ENCODE measurements around the gene PDE8A.

The PDE8A gene

DNA sequence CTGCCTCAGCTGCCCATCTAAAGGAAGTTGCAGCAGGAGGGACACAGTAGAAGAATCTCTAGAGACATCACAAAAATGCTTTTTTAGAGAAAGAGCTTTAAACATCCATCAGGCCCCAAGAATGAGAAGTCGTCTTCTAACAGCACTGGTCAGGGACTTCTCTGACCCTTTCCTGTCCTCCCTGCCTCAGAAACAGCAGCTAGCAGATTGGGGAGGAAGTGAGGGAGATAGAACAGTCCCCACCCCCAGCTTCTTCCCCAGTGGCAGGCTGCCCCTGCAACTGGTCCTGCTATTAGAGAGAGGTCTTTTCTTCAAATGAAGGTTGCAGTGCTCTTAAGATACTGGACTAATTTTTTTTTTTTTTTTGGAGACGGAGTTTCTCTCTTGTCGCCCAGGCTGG, 55.1 kb downstream of the PDE8A start:
- FAIRE-seq: no peak

DNA sequence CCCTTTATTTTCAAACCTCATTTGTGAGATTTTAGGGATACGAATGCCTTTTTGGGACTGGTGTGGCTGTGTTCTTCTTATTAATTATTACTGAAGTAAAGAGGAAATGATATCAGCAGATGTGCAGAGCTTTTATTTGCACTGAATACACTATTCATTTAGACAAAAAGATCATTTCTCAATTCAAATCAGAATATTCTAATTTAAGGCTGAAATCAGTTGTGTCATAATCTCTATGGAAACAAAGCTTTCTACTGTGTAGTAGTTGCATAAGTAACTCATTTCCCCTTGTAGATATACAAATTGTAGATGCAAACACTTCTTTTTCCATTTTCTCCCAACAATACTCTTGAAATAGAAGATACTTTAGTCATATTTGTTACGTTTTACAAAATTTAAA, 56.0 kb downstream of the PDE8A start:
- no peak for FAIRE-seq

GRCh38 chr15:85041230-85041629, 59.6 kb downstream of the PDE8A start:
- no peak for FAIRE-seq

GRCh38 chr15:85044251-85044853, 62.7 kb downstream of the PDE8A start:
- no peak for FAIRE-seq

DNA sequence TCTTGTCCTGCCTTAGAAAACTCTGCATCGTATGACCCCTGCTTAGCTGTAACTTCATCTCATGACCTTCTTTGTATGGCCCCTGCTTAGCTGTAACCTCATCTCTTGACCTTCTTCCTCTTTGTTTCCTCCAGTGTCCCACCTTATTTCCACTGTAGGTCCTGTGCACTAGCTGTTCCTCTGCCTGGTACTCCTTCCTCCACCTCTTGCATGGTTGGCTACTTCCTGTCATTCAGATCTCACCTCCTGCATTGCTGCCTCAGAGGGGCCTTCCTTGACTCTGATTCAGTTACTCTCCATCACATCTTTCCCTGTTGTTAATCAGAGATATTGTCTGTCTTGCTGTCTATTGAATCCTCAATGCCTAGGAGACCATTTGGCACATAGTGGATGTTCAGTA, 63.2 kb downstream of the PDE8A start:
- no peak for FAIRE-seq

GRCh38 chr15:85045615-85046014, 64.0 kb downstream of the PDE8A start:
- FAIRE-seq: no peak

DNA sequence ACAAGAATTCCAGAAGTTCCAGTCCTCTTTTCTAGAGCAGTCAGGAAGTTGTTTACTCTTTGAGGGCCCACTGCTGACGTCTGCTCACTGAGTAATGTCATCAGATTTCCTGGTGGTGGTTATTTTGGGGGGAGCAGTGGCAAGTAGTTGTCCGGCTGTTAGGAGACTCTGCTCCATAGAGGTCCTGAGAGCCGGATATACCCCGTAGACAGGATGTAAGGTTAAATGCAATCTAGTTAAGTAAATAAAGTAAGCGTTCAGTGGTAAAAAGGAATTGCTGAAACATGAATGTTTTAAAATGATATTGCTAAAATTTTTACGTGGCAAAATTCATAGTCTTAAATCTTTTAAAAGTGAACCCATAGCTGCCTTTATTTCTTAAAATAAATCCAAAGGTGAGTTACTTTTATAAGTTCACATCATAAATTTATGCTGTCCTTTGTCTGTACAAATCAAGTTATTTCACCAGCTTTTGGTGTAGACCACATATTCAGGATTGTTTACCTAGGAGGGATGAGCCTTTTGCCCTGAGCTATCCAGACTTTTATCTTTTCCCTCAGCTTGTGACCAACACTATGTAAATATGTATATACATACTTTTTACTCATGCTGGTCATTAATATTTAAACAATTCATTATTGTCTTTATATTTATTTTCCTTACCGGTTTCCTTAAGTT, 65.8 kb downstream of the PDE8A start:
- FAIRE-seq: no peak

- no peak for FAIRE-seq
Measured at GRCh38 chr15:85048430-85048829, 66.8 kb downstream of the PDE8A start.

DNA sequence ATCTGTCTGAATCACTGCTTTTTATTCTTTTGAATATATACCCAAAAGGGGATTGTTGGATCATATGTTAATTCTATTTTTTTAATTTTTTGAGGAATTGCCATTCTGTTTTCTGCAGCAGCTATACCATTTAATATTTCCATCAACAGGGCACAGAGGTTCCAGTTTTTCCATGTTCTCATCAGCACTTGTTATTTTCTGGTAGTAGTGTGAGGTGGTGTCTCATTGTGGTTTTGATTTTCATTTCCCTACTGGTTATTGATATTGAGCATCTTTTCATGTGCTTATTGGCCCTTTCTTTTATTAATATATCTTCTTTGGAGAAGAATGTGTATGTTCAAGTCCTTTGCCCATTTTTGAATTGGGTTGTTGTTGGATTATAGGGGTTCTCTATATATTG, 68.1 kb downstream of the PDE8A start:
- no peak for FAIRE-seq

DNA sequence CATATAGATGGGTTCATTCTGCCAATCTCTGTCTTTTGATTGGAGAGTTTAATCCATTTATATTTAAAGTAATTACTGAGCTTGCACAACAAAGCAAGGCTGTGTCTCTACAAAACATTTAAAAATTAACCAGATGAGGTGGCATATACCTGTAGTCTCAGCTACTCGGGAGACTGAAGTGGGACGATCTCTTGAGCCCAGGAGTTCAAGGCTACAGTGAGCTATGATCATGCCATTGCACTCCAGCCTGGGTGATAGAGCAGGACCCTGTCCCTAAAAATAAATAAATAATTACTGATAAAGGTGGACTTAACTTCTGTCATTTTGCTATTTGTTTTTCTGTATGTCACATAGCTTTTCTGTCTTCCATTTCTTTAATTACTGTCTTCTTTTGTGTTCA, 78.1 kb downstream of the PDE8A start:
- no peak for FAIRE-seq

- FAIRE-seq: no peak
Measured at GRCh38 chr15:85062560-85062959, 80.9 kb downstream of the PDE8A start.

GRCh38 chr15:85063088-85063487, 81.4 kb downstream of the PDE8A start:
- FAIRE-seq: no peak

- FAIRE-seq: no peak
Measured at GRCh38 chr15:85063522-85064079, 81.9 kb downstream of the PDE8A start.

DNA sequence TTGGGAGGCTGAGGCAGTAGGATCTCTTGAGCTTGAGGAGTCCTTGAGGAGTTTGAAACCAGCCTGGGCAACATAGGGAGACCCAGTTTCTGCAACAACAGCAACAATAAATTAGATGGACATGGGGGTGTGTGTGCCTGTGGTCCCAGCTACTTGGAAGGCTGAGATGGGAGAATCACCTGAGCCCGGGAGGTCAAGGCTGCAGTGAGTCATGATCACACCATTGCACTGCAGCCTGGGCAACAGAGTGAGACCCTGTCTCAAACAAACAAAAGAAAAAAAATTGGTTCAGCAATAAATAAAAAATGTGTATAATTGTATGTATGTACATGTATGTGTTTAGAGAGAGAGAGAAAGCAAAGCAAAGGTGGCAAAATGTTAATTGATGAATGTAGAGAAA, 83.1 kb downstream of the PDE8A start:
- no peak for FAIRE-seq

GRCh38 chr15:85071061-85071460, 89.4 kb downstream of the PDE8A start:
- FAIRE-seq: no peak

DNA sequence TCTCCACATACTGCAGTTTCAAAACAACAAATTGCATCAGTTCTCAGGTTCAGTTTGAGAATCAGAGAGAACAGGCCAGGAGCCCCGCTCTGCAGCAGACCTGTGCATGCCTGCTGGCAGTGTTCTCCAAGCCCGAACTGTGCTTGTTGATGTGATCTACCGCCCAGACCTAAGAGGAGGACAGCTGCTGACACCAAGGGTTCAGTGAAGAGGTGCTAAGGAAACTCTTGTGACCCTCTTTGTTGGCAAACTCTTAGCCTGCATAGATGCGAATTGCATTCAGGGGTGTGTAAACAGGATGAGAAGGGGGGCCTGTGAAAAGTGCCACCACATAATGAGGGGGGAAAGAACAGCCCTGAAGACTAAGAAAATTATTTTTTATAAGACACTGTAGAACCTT, 89.8 kb downstream of the PDE8A start:
- no peak for FAIRE-seq

- no peak for FAIRE-seq
Measured at GRCh38 chr15:85072917-85073316, 91.3 kb downstream of the PDE8A start.

- FAIRE-seq: no peak
Measured at GRCh38 chr15:85073556-85074194, 92.0 kb downstream of the PDE8A start.

GRCh38 chr15:85086855-85087254, 105.2 kb downstream of the PDE8A start:
- FAIRE-seq: no peak

GRCh38 chr15:85088300-85088699, 106.6 kb downstream of the PDE8A start:
- FAIRE-seq: no peak

- FAIRE-seq: no peak
Measured at GRCh38 chr15:85089929-85090597, 108.4 kb downstream of the PDE8A start.

- no peak for FAIRE-seq
Measured at GRCh38 chr15:85091990-85092389, 110.3 kb downstream of the PDE8A start.

GRCh38 chr15:85094685-85095084, 113.0 kb downstream of the PDE8A start:
- FAIRE-seq: no peak

DNA sequence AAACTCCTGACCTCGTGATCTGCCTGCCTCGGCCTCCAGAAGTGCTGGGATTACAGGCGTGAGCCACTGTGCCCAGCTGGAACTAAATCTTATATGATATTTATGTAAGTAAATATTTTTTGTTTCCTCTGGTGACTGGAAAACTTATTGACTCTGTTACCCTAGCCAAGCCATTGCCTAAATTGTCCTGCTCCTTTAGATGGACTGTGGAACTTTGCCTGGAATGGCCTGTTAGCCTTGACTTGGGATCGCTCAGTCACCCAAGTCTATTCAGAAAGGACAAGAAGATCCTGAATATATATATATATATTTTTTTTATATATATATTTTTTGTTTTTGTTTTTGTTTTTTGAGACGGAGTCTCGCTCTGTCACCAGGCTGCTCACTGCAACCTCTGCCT, 113.9 kb downstream of the PDE8A start:
- FAIRE-seq: no peak

All from G401.6 (cell line).